GM21515 (cell line): ENCODE data around the gene CCNB2.
"Not testable (repeated sequence)": the region's sequence is repeated elsewhere in the genome, so short reads cannot be mapped to it uniquely, and the experiment has no call there.

ENCODE experiments used
- ATAC-seq: cut with Tn5 transposase; IDR thresholded peaks from one replicate; pipeline ENCODE4 v1.9.1; 2021; ENCODE audit not compliant: unreplicated experiment

Gene CCNB2

GRCh38 chr15:59131969-59132562, 27.1 kb downstream of the CCNB2 start:
- no peak for ATAC-seq

GRCh38 chr15:59133929-59134427, 29.0 kb downstream of the CCNB2 start:
- no peak for ATAC-seq

- ATAC-seq: no peak
Measured at GRCh38 chr15:59137566-59137965, 32.6 kb downstream of the CCNB2 start.

- ATAC-seq: peak; percentile 47
Measured at GRCh38 chr15:59138243-59138642, 33.3 kb downstream of the CCNB2 start.

DNA sequence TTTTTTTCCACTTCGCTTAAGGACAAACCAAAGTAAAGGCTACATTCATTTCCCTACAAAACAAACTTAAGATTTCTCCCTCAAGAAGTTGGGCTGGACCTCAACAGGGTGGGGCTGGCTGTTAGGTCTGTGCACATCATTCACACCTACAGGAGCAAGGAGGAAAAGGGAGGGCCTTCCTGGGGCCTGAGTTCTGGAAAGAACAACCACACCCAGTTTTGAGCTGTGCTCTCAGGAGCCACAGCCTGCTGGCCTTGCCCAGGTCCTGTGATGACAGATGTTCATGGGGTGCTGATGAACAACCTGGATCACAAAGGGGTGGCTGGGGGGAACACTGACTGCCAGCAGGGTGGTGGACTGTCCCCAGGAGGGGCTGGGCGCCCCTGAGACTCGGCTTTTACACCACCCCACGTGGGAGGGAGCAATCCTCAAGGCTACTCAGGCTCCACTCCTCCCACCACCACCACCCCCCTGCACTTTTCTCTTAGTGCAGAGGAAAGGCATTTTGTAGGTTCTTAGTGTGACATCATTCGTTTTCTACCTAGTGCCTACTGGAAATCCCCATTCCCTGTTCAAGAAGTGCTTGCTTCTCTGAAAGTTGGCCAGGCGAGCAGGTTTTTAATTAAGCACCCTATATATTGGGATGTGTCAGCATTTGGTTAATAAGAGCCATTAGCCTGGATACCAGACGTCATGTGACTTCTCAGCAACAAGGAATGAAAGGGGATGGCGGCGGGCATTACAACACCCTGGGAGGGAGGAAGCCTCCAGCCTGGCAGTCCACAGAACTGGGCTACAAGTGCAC, 35.7 kb downstream of the CCNB2 start:
- ATAC-seq: no peak

DNA sequence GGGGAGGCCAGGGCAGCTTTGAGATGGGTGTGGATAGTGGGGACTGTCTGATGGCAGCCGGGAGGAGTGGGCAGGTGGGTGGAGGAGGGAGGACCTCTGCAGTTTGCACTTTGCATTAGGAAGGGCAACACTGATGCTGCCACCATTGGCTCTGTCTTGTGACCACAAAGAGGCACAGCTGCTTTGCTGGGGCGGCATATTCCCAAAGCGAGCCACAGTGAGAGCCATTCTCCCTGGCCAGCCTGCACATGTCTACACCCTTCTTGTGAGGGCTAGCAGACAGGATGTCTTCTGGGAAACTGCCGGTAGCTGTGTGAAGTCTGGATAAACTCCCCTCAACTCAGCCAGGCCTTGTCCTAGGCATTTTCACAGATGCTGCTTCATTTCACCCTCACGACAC, 38.3 kb downstream of the CCNB2 start:
- ATAC-seq: no peak

DNA sequence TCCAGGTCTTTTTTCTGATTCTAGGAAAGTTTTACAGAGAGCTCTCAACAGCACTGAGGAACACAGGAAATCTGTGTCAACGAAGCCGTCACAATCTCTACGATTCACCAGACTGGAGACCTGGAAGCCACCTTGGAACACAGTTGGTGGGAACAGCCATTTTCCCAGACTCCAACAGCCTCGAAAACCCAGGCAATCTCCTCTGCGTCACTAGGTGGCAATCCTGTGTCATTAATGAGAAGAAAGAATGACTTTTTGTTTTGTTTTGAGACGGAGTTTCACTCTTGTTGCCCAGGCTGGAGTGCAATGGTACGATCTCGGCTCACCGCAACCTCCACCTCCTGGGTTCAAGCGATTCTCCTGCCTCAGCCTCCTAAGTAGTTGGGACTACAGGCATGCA, 39.6 kb downstream of the CCNB2 start:
- ATAC-seq: not testable (repeated sequence)

- no peak for ATAC-seq
Measured at GRCh38 chr15:59147666-59148065, 42.7 kb downstream of the CCNB2 start.

GRCh38 chr15:59148153-59148833, 43.3 kb downstream of the CCNB2 start:
- ATAC-seq: no peak

DNA sequence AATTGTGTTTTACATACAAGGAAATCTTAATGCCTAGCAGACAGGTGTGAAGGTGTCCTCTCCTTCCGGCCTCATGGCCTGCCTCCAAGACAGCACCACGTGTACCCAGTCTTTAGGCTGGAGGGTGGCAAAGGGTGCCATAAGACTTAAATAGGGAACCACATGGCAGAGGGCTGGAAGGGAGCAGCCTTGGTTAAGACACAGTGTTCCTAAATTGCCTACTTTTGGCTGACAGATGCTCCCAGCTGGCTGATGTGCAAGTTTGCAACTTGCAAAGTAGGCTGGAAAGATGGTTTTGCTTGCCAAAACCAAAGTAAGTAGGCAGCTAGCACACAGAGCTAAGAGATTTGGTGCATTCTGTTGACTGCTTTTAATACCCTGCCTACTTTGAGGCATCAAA, 45.2 kb downstream of the CCNB2 start:
- no peak for ATAC-seq

GRCh38 chr15:59152694-59153450, 47.9 kb downstream of the CCNB2 start:
- ATAC-seq: no peak

DNA sequence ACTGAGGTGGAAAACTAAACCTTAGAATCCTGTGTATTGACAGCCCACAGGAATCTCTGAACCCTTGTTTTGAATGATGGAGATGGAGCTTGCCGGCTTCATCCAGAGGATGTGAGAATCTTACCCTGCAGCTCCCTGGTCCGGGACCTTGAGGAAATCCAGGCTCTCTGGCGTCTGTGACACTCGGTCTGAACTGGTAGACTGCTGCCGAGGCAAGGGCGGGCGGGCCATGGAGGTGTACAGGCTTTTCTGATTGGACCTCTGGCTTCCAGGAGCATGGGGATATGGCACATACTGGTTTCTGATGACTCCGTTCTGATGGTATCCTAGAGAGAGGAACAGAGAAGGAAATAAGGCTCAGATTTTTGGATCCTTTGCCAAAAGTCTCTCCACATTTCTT, 48.5 kb downstream of the CCNB2 start:
- ATAC-seq: no peak

DNA sequence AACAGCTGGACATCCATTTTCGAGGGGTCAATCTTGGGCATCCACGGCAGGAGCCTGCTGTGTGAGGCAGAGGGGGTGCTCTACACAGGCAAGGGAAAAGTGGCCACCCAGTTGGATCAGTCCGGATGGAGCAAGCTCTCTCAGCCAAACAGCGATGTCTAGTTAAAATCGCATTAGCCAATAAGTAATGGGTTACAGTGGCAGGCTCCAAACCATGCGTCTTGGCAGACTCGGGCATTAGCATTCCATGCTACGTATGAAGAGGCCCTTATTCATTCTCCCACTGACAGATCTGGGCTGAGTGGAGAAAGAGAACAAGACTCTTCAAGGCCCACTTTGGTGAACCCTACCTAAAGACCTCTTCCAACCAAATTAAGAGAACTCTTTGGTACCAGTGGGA, 49.3 kb downstream of the CCNB2 start:
- ATAC-seq: no peak

GRCh38 chr15:59155431-59155830, 50.5 kb downstream of the CCNB2 start:
- ATAC-seq: no peak

GRCh38 chr15:59157396-59157795, 52.5 kb downstream of the CCNB2 start:
- no peak for ATAC-seq

DNA sequence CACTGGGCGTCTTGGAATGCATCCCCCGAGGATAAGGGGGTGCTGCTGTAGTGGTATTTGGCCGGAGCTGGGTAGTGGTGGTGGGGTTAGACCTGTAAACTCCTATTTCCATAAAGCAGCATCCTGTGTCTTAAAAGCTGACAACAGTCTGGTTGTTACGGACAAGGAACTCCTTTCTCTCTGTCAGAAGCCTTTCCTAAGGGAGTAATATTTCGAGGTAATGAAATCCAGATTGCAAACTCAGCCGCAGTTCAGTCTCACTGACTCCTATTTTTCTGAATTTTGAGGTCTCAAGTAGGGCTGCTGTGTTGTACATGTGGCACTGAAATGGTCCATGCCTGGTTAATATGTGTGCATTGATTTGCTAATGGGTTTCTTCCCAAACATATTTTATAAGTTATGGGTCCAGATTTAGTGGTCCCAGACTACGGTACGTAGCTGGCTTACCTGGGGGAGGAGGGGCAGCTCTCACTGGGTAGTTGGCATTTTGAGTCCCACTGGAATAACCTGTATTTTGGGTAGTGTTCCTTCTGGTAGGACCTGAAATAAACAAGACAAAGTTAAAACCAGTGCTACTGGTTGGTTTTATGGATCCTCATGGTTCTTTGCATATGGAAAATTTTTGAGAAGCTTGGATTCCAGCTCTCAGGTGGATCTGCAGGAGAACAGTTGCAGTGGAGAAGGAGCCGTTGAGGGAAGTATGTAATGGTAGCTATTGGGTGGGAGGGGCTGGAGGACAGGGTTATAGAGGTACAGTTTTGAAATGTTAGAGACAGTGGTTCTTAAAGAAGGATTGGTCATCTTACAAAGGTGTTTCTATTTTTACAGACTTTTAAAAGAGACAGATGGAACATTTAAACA, 53.1 kb downstream of the CCNB2 start:
- no peak for ATAC-seq

- no peak for ATAC-seq
Measured at GRCh38 chr15:59158701-59159034, 53.7 kb downstream of the CCNB2 start.

- ATAC-seq: no peak
Measured at GRCh38 chr15:59159210-59159609, 54.3 kb downstream of the CCNB2 start.

DNA sequence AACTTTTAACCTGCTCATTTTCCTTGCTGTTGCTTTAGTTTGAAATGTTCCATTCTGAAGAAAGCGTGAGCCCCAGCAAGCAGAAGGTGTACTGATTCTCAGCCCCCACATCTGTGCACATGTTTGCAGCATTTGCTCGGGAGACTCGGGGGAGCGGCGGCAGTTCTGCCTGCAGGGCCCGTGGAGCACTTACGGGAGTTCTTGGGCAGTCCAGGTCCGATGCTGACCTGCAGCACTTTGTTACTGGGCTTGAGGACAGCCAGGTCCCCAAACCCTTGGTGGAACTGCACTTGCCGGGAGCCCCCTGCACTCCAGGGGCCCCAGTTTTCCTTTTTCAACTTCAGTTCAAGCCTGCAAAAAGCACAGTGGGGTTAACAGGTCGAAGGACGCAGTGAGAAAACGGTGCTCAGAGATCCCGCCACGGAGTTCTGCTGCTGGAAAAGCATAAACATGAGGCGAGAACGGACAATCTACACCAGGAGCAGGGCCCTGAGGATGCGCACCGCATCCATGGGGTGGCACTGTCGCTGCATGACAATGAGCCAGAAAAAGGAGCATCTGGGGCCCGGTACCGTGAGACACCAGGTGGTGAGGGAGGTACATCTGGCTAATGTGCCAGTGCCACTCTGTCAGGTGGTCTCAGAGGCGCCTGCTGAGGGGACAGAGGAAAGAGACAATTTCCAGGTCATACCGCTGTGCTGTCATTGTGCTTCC, 56.1 kb downstream of the CCNB2 start:
- no peak for ATAC-seq

DNA sequence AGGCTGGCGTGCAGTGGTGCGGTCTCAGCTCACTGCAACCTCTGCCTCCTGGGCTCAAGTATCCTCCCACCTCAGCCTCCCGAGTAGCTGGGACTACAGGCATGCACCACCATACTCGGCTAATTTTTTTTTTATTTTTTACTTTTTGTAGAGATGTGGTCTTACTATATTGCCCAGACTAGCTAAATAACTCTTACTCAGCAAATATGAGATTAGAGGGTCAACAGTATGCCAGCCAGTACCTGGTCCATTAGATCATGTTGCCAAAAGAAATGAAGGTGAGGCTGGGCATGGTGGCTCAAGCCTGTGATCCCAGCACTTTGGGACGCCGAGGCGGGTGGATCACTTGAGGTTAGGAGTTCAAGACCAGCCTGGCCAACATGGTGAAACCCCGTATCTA, 57.1 kb downstream of the CCNB2 start:
- not testable (repeated sequence) for ATAC-seq
